Activated naive CD4-positive, alpha-beta T cell treated with Interleukin-2 at 50 U/mL for 16 hours (primary cell): Measurements from ENCODE around the gene GMDS.
A peak's percentile ranks its signal among the peaks of the same experiment; 100 is the strongest.

Experiments used
- DNase-seq: peaks from one replicate; pipeline ENCODE4 v3.0.0-alpha.2; 2020

The GMDS gene

DNA sequence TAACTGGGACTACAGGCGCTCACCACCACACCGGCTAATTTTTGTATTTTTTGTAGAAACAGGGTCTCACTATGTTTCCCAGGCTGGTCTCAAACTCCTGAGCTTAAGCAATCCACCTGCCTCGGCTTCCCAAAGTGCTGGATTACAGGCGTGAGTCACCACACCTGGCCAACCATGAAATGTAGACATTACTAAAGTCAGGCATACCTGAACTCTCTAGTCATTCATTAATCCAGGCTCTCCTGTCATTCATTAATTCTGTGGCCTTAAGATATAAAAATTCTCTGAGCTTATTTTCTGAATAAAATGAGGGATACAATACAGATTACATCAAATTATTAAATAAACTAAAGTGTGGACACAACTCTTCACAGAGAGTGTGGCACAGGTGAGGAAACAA lies 159.7 kb downstream of the GMDS start:
- DNase-seq: no peak

DNA sequence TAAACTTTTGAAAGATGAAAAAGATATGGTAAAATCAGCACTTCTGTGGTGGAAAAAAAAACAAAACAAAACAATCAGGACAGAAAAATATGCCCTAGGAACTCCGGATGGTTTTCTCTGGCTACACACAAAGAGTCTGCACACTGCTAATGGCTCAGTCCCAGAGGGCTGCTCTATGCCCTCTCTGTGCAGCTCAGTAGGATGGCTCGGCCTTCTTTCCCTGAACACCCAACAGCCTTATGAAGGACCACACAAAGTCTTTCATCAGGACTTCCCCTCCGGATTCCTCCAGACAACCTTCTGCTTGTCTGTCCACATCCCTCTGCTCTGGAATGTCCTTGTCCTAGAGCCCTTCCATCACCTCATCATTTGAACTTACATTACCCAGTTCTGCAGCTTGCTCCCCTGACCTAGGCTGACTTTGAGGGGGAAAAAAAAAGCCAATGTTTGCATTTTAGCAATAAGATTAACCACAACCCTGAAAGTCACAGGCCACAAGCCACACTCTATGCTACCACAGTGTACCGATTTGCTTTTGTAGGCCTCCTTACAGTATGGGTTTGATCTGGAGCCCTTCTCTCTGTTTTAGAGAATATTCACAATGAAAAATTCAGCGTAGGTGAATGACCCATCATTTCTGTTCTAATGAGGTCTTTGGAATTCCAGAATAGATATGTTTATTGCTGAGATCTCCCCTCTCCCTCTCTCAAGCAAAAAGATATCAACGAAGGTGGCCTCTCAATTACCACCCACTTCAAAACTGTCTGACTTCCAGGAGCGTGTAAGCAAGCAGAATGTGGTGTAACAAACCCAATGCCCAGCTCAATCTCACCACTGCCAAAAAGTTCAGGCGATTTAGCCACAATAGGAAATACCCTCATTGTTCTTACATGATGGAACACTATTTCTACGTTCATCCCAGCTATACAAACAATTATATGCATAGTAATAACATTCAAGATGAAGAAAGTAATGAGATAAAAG lies 164.0 kb downstream of the GMDS start:
- DNase-seq: no peak

DNA sequence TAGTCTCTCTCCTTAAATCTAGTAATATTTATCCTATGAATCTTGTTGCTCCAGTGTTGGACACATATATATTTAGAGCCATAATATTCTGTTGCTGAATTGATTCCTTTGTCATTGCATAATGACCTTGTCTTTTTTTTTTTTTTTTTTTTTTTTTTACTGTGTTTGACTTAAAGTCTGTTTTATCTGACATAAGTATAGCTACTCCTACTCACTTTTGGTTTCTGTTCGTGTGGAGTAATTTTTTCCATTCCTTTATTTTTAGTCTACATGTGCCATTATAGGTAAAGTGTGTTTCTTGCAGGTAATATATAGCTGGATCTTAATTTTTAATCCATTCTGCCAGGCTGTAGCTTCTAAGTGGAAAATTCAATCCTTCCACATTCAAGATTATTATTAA lies 166.5 kb downstream of the GMDS start:
- DNase-seq: no peak

DNA sequence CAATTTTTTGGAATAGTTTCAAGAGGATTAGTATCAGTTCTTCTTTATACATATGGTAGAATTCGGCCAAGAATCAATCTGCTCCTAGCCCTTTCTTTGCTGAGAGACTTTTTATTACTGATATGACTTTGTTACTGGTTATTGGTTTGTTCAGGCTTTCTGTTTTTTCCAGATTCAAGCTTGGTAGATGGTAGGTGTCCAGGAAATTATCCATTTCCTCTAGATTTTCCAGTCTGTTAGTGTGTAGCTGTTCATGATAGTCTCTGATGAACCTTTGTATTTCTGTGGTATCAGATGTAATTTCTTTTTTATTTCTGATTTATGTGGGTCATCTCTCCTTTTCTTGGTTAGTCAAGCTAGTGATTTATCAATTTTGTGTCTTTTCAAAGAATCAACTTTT lies 167.6 kb downstream of the GMDS start:
- DNase-seq: no peak

DNA sequence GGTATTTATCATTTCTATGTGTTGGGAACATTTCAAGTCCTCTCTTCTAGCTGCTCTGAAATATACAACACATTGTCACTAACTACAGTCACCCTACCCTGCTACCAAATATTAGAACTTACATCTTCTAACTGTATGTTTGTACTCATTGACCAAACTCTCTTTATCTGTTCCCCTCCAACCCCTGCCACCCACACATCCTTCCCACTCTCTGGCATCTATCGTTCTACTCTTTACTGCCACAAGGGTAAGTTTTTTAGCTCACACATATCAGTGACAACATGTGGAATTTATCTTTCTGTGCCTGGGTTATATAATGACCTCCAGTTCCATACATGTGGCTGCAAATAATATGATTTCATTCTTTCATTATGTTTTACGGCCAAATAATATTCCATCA lies 171.9 kb downstream of the GMDS start:
- DNase-seq: no peak

DNA sequence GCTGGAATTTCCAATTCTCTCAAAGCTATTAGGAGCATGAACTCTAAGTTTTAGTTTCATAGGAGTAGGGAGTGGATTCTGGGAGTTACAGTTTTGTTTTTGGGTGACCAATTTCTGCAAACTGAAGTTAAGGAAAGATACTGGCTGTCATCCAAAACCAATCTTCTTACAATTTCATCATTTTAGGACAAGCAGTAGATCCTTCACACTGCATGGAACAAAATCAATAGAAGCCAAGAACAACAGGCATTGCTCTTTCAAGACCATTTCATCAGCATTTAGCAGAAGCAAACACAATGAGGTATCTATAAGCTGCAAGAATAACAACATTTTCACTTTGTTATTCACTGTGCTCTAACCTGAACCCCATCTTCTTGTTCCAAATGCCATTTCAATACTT lies 173.0 kb downstream of the GMDS start:
- DNase-seq: no peak

DNA sequence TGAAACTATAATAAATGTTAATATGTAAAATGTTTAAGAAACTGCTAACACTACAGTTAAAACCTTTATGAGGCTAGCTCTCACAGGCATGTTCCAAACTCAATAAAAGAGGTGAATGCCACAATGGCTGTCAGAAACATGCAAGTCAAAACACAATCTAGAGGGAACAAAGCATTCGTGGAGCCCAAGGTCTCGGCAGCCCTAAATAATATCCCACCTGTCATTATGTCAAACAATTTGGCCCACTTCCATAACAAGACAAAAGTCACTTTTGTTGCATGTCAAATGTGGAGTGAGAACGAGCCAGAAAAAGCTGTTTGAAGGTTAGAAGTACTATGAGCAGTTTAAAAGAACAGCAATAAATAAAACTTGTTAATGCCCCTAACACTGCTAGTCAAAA lies 181.9 kb downstream of the GMDS start:
- no peak for DNase-seq

DNA sequence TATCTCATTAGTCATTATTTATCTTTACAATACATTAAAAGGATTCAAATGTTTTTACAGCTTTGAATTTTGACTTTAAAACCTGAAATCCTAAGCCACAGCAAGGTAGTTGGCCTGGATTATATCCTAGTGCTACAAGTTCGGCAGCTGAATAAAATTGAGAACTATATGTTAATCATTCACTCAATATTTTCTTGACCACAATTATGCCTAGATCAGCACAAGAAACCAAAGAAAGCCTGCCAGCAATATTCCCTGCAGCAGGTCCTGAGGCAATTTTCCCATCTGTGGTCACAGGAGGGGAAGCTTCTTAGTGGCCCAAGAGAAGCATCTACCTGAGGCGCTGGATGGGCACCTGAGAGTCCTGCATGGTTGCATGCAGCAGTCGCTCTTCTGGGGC lies 183.5 kb downstream of the GMDS start:
- DNase-seq: no peak

DNA sequence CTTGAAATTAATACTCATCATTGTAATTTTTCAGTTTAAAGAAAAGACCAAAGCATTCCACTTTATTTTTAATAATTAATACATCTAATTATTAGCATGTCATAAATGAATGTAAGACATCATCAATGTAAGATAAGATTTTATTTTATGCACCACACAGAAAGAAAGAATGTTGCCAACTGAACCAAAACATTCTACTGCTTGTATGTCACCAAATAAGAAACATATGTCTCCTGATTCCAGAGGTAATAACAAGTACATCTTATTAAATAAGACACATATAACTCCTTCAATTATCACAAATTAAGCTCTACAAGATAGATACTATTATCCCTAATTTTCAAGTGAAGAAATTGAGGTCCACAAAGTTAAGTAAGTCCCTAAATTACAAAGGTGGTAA lies 189.5 kb downstream of the GMDS start:
- no peak for DNase-seq

DNA sequence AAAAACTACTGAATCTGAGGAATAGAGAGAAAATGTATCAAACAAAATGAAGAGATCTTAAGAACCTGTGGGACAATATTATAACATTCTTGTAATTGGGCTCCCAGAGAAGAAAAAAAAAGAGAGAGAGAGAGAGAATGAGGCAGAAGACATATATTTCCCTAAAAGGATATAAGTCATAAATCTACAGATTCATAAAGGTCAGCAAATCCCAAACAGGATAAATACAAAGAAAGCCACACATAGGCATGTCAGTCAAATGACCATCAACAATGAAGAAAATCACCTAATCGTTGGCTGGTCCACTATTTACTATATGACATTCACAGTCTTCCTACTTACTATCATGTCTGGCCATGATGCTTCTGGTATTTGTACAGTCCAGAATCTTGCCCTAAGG lies 190.3 kb downstream of the GMDS start:
- DNase-seq: no peak

DNA sequence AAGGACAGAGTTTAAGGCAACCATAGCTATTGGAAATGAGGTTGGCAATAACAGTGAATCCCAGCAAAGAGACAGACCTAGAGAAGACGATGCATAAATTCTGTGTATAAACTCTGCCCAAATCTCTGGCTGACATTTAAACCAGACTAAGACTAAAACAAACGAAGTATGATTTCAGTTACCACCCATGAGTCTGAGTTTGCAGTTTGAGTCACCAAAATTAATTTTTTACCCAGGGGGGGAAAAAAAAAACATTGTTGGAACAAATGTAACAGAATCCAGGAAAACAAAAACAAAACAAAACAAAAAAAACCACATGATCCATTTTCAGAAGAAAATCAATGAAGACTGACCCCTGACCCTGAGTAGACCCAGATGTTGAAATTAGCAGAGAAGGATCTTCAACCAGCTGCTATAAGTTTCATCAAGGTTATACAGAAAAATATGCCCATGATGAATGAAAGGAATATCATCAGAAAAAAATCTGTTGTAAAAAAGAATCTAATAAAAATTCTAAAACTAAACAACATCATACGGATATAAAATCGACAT lies 190.8 kb downstream of the GMDS start:
- DNase-seq: no peak

DNA sequence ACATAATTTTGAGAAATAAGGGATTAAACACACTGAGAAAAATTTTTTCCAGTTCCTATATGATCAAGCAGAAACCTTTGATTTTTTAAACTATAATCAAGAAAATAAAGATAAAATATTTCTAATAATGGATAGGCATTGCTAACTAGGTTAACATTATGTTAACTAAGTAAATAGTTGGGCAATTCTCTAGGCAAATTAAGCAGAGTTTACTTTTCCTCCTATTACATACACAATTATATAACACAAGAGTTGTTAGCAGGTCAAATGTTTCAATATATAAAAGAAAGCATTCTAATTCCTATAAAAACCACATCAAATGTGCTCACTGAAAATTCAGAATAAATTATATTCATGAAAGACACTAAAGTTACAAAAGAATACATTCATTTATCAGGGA lies 191.7 kb downstream of the GMDS start:
- DNase-seq: no peak

DNA sequence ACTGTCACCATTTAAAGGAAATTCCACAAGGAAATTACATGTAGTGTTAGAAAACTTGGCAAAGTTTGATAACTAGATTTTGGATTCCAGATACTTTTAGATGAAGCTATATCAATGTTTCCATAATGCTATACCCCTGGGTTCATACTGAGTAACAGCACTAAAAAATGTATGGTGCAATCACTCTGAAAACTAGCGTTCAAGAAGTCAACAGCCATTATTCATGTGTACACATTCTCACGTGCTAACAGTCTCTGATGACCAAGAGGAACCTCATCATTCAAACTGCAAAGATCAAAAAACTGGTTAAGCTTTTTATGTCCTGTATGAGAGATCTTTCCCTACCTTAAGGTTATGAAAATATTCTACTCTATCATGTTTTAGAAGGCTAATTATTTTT lies 197.6 kb downstream of the GMDS start:
- DNase-seq: no peak

DNA sequence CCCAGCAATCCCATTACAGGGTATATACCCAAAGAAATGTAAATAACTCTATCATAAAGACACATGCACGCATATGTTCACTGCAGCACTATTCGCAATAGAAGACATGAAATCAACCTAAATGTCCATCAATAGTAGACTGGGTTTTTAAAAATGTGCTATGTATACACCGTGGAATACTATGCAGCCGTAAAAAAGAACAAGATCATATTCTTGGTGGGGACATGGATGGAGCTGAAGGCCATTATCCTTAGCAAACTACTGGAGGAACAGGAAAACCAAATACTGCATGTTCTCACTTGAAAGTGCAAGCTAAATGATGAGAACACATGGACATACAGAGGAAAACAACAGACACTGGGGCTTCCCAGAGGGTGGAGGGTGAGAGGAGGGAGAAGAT lies 201.2 kb downstream of the GMDS start:
- DNase-seq: no peak

DNA sequence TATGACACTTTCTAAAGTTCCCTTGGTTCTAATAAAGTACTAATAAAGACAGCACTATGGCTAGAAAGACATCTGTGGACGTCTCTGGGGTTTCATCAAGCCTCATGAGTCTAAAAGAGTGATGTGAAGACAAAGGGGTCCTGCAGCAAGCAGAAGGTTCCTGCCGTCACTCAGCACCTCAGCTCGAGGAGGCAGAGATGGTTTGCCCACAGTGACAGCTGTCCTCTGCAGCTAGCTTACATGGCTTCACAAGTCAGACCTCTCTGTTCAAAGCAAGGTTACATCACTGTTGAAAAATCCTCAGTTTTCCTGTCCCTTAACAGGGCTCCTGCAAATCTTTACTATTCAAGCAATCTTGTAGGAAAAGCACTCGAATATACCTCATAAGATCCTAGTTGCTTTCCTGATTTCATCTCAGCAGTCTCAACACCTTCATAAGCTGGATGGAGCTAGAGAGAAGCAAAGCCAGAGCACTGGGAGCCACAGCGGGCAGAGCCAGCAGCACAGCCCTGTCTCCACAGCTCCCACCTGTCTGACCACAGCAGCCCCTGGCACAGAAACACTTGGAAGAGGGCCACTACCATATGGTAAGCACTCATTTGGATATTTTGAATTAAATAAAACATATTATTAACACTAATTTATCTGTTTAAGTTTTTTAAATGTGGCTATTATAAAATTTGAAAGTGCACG lies 202.3 kb downstream of the GMDS start:
- DNase-seq: no peak

DNA sequence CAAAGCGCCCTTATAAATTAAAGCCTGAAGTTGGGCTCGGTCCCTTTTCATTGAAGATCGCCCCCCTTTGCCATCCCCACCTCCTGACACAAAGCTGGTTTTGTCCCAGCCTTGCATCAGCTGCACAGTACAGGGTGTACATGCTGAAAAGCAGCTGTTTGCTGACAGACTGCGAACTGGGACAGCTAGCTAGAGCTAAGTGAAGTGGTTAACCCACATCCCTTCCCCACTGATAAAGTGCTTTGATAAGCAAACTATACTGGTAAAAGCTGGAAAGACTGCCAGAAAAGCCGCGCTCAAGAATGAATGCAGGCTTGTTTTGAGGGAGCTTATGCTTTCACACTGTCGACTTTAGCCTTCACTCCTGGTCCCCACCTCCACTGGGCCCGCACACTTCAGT lies 207.3 kb downstream of the GMDS start:
- peak; percentile 15 for DNase-seq

DNA sequence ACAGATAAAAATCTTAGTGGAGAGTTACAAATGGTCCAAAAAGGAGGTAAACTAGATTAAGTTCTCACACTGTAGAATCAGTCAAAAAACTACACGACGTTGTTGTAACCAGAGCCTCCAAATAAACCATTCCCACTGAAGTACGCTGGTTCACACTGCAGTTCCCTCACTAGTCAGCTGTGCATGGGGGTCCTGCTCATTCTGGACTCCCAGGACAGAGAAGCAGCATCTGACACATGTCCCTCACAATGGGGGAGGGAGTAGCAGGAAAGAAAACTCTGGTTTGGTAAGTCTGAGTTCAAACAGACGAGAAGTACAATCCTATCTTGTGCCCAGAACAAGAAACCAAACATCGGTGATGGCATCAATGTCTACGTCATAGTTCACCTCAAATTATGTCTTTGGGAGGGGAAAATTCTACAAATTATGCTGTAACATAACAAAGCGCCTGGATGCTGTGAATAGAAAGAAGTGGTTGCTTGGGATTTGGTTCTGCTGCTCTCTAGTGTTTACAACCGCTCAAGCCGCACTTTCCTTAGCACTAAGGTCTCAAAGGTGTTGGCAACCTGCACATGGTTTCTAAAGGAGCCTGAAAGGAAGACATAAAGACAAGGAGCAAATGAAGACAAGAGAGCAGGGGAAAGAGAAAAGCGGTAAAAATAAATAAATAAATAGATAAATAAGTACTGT lies 208.0 kb downstream of the GMDS start:
- DNase-seq: no peak

DNA sequence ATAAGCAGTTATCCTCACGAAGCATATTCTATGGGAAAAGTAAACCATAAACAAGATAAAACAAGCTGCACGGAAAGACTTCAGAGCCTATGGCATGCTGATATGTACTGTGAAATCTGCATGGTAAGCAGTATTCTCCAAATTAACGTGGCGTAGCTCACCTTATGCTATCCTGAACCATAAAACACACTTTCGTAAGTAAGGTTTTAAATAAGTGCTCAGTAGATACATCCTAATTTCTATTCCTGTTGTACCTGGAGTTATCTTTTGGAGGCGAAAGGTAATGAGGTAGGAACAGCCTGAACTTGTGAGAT lies 208.7 kb downstream of the GMDS start:
- no peak for DNase-seq

DNA sequence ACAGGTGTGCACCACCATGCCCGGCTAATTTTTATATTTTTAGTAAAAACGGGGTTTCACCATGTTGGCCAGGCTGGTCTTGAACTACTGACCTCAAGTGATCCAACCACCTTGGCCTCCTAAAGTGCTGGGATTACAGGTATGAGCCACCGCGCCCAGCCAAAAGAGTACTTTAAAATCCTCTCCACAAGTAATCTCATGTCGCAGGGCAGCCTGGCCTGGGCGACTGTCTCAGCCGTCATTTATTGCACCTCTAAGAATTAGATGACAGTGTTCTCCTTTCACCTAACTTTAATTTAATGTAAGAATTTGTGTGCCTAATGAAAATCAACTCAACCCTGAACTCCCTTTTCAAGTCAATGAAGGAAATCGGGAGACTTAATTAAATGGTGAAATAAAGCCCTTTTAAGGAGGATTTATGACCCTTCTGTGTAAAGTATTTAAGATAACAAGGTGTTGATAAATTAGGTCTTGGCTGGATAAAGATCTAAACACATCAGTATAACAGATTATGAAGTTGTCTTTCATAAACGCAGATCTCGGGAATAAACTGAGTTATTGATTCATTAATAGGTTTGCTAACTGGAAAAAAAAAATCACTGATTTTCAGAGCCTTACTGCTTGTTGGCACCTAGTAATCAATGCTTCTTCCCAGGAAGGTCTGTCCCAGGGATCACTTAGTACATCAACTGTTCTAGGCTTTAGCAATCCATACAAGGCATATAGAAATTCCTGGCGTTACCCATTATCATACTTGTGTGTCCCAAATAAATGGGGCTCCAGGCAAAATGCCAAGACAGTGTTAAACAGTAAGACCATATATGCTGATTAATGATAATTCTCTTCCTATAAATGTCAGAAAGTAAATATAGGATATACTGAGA lies 209.3 kb downstream of the GMDS start:
- DNase-seq: no peak

DNA sequence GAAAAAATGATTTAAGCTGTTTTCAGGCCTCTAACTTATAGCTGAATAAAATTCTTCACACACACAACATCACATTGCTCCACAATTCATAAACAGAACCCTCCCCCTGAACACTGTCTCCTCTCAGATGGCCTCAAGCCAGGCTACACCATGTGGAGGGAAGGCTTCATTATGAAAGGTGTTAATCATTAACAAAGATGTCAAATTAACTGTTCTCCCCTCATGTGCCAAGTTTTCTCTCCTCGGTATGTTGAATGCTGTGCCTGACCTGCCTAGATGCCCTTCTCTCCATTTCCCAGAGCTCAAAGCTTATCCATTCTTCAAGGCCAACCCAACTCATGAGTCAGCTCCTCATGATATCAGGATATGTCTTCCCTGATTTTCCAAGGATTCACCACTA lies 210.4 kb downstream of the GMDS start:
- DNase-seq: no peak

DNA sequence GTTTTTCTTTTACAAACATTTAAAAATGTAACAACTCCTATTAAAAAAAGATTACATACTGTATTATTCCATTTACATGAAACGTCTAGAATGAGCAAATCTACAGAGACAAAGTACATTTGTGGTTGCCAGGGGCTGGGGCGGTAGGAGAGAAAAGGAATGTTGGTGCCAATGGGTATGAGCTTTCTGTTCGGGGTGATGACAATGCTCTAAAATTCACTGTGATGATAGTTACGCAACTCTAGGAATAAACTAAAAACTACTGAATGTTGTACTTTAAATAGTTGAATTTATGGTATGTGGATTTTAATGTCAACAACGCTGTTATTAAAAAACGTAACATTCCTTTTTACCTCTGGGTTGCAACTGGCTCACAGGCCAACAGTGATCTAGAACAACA lies 211.1 kb downstream of the GMDS start:
- DNase-seq: no peak

DNA sequence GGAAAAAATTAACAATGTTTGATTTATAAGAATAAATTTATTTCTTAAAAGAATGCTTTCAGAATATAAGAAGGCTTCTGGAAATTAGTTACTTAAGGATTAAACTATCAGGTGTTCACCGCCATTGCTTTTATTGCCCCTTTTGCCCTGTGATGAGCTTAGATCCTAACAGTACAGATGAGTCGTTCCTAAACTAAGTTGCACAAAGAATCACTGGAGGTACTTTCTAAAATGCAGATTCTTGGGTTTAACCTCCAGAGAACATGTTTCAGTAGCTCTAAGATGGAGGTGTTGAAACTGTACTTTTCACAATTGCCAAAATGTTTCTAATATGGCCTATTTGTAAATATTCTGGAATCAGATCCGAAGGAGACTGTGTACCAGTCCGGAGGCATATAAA lies 211.9 kb downstream of the GMDS start:
- no peak for DNase-seq
